Ascending aorta (tissue), 2 donors: ENCODE results near the gene SPATA22. TPM values are rescaled to one million over a fixed set of nuclear protein-coding genes. Genes with fewer than 3 reads are reported as not detected.
"Not testable (repeated sequence)": the region's sequence is repeated elsewhere in the genome, so short reads cannot be mapped to it uniquely, and the experiment has no call there.

ENCODE experiments used
- DNase-seq, 2 donors: peaks; one replicate each; pipeline ENCODE4 v3.0.0-alpha.2; 2019; ENCODE audit warnings: low spot score in 2 of 2
- H3K27ac ChIP-seq, 2 donors: fragments of 200-600 bp; sonication (generic); one replicate each; pipeline ENCODE4 v1.5.1; 2016 to 2017; ENCODE audit warnings: mild to moderate bottlenecking in 1 of 2
- H3K27me3 ChIP-seq: fragments of 200-600 bp; sonication (generic); one replicate; pipeline ENCODE4 v1.5.1; 2017
- H3K36me3 ChIP-seq, 2 donors: fragments of 200-600 bp; sonication (generic); one replicate each; pipeline ENCODE4 v1.5.1; 2016
- H3K4me1 ChIP-seq, 2 donors: fragments of 200-600 bp; sonication (generic); one replicate each; pipeline ENCODE4 v1.5.1; 2016 to 2017; ENCODE audit warnings: mild to moderate bottlenecking in 1 of 2
- H3K4me3 ChIP-seq, 2 donors: fragments of 200-600 bp; sonication (generic); one replicate each; pipeline ENCODE4 v1.5.1; 2016 to 2017; ENCODE audit warnings: mild to moderate bottlenecking in 1 of 2
- H3K9me3 ChIP-seq, 2 donors: fragments of 200-600 bp; sonication (generic); one replicate each; pipeline ENCODE4 v1.5.1; 2016
- CTCF ChIP-seq, 3 experiments: fragments of 200-600 bp in 2 of 3; fragments of 450-650 bp in 1 of 3; sonication (generic) in 2 of 3; IDR thresholded peaks; one replicate each; pipeline ENCODE4 v1.5.1; 2016 to 2019; ENCODE audit warnings: antibody characterized with exemption in 3 of 3, mild to moderate bottlenecking in 1 of 3, moderate library complexity in 1 of 3
- intact Hi-C: fragments of 100-400 bp; cut with DNase I; formaldehyde crosslinking; loops from one replicate; pipeline ENCODE4 v1.15.1; 2023
- total RNA-seq: library from RNA; depleted of rRNA; stranded (reverse); fragments of >200 nt; gene quantifications from one replicate; pipeline ENCODE4 v1.1.0, GENCODE V29; 2016

Gene SPATA22
- total RNA-seq, 1 donor from 2014 or later = not detected

GRCh38 chr17:3401786-3402185 is 69.8 kb downstream of the SPATA22 start:
- intact Hi-C loops = no loop called here
- TF ChIP-seq CTCF (IDR thresholded peaks at IDR 0.05) = no peak
- H3K27me3 ChIP-seq = no peaks in the 10 kb centered on the region
- no peak for DNase-seq
- no peaks in the 10 kb centered on the region for H3K9me3 ChIP-seq
- H3K27ac ChIP-seq = no peak overlapping the region
- H3K4me3 ChIP-seq = no peak overlapping the region
- no peaks in the 10 kb centered on the region for H3K36me3 ChIP-seq
- no peaks in the 10 kb centered on the region for H3K4me1 ChIP-seq

GRCh38 chr17:3400055-3400454 is 71.6 kb downstream of the SPATA22 start:
- intact Hi-C loops = no loop called here
- Histone ChIP-seq H3K27me3 (no peaks in the 10 kb centered on the region), H3K9me3 (no peaks in the 10 kb centered on the region), H3K36me3 (no peaks in the 10 kb centered on the region), H3K4me3 (no peak overlapping the region), H3K4me1 (no peaks in the 10 kb centered on the region), H3K27ac (no peak overlapping the region)
- no peak for DNase-seq
- no peak for TF ChIP-seq CTCF (IDR thresholded peaks at IDR 0.05)

GRCh38 chr17:3398310-3398709 is 73.3 kb downstream of the SPATA22 start, which contains the start of gene OR1E1:
TSS of gene OR1E1 (minus strand) at chr17:3398410. CDS start at chr17:3398410, 0 bp downstream.
- Histone ChIP-seq H3K27me3 (no peaks in the 10 kb centered on the region), H3K4me1 (no peaks in the 10 kb centered on the region), H3K27ac (no peak within 1 kb of the TSS), H3K36me3 (no peaks in the 10 kb centered on the region), H3K4me3 (no peak within 1 kb of the TSS), H3K9me3 (no peaks in the 10 kb centered on the region)
- intact Hi-C loops = no loop called here
- DNase-seq = no peak
- no peak for TF ChIP-seq CTCF (IDR thresholded peaks at IDR 0.05)

GRCh38 chr17:3397801-3398200 is 73.8 kb downstream of the SPATA22 start:
- H3K9me3 ChIP-seq, H3K27ac ChIP-seq, intact Hi-C loops, H3K36me3 ChIP-seq, DNase-seq, H3K27me3 ChIP-seq, H3K4me1 ChIP-seq, H3K4me3 ChIP-seq: not testable (repeated sequence)

Other genes with a start within 250 kb of the SPATA22 start
- gene OR3A1, start 173.5 kb downstream of the SPATA22 start, total RNA-seq = not detected
- gene OR3A2, start 85.5 kb downstream of the SPATA22 start, total RNA-seq = not detected
- gene OR1E1, start 73.4 kb downstream of the SPATA22 start, total RNA-seq = not detected
- not detected for gene OR3A3, start 60.4 kb downstream of the SPATA22 start, total RNA-seq
- not detected for gene OR1E2, start 38.0 kb downstream of the SPATA22 start, total RNA-seq
- gene ASPA, start 4.2 kb upstream of the SPATA22 start, total RNA-seq = 0.11 TPM
- gene TRPV3, start 86.0 kb upstream of the SPATA22 start, total RNA-seq = 0.11 TPM
- gene TRPV1, start 137.6 kb upstream of the SPATA22 start, total RNA-seq = 15.9 TPM
- gene SHPK, start 164.4 kb upstream of the SPATA22 start, total RNA-seq = 0.32 TPM
- 16.7 TPM for gene CTNS, start 164.9 kb upstream of the SPATA22 start, total RNA-seq
- gene TAX1BP3, start 196.8 kb upstream of the SPATA22 start, total RNA-seq = 165 TPM
- gene EMC6, start 197.0 kb upstream of the SPATA22 start, total RNA-seq = 75.0 TPM
- gene P2RX5, start 224.3 kb upstream of the SPATA22 start, total RNA-seq = not detected